Activated gamma-delta T cell (primary cell): ENCODE results near the gene UBA6.

Experiments used
- DNase-seq: peaks from one replicate; lab custom pipeline; 2025; lab: John Stamatoyannopoulos, UW

The UBA6 gene

GRCh38 chr4:67576059-67576466, 124.9 kb downstream of the UBA6 start:
- DNase-seq: no peak

- DNase-seq: no peak
Observed at GRCh38 chr4:67575232-67576058, 125.5 kb downstream of the UBA6 start.

- DNase-seq: no peak
Observed at GRCh38 chr4:67573193-67573592, 127.8 kb downstream of the UBA6 start.

- no peak for DNase-seq
Observed at GRCh38 chr4:67571975-67572374, 129.0 kb downstream of the UBA6 start.

GRCh38 chr4:67570537-67570936, 130.4 kb downstream of the UBA6 start:
- DNase-seq: no peak

GRCh38 chr4:67568820-67569219, 132.1 kb downstream of the UBA6 start:
- DNase-seq: no peak

- no peak for DNase-seq
Observed at GRCh38 chr4:67566335-67566734, 134.6 kb downstream of the UBA6 start.

- DNase-seq: no peak
Observed at GRCh38 chr4:67565284-67565683, 135.7 kb downstream of the UBA6 start.
